Naive thymus-derived CD4-positive, alpha-beta T cell (primary cell): ENCODE measurements around the gene FOXS1. TPM values are rescaled to one million over a fixed set of nuclear protein-coding genes. Genes with fewer than 3 reads are reported as not detected.
"Not testable (repeated sequence)": the region's sequence is repeated elsewhere in the genome, so short reads cannot be mapped to it uniquely, and the experiment has no call there.

Experiments used
- ATAC-seq: fragments of 150-1000 bp; cut with Tn5 transposase; 2 replicates; pipeline ENCODE4 v1.10.0; 2021; ENCODE audit warnings: mild to moderate bottlenecking, moderate library complexity
- CTCF ChIA-PET: fragments of 350-600 bp; sonication (Branson Sonifier 250); formaldehyde crosslinking; loops from one replicate; lab custom pipeline; 2021; ENCODE audit warnings: antibody characterized with exemption; lab: Charles Lee
- POLR2A ChIA-PET: fragments of 350-600 bp; sonication (Branson Sonifier 250); formaldehyde crosslinking; loops from one replicate; lab custom pipeline; 2021; ENCODE audit warnings: antibody characterized with exemption, inconsistent platforms; lab: Charles Lee
- DNase-seq, 9 donors: peaks; one replicate each; pipeline versions ENCODE4 v3.0.0 to v3.0.0-alpha.2; 2020 to 2022; ENCODE audit warnings: mixed read lengths in 1 of 9
- H3K27ac ChIP-seq: one replicate; pipeline ENCODE4 v1.7.0; 2013; ENCODE audit warnings: mild to moderate bottlenecking, low read depth, low read length, moderate library complexity
- H3K27me3 ChIP-seq, 2 donors: one replicate each; pipeline ENCODE4 v1.7.0; 2013; ENCODE audit warnings: low read length in 2 of 2, mild to moderate bottlenecking in 2 of 2, moderate library complexity in 2 of 2; ENCODE audit not compliant: control insufficient read depth in 2 of 2, insufficient read depth in 2 of 2
- H3K36me3 ChIP-seq, 3 experiments: 1 replicate in 2 of 3; 2 replicates in 1 of 3; pipeline ENCODE4 v1.7.0; 2013; ENCODE audit warnings: low read length in 3 of 3, mild to moderate bottlenecking in 3 of 3, moderate library complexity in 1 of 3; ENCODE audit not compliant: insufficient read depth in 3 of 3, control insufficient read depth in 2 of 3
- H3K4me1 ChIP-seq, 2 donors: one replicate each; pipeline ENCODE4 v1.7.0; 2013; ENCODE audit warnings: low read length in 2 of 2, mild to moderate bottlenecking in 2 of 2, moderate library complexity in 1 of 2; ENCODE audit not compliant: control insufficient read depth in 2 of 2, insufficient read depth in 2 of 2
- H3K4me3 ChIP-seq: 2 replicates; pipeline ENCODE4 v1.7.0; 2013; ENCODE audit warnings: mild to moderate bottlenecking, low read length
- H3K9me3 ChIP-seq, 3 experiments: 1 replicate in 2 of 3; 2 replicates in 1 of 3; pipeline ENCODE4 v1.7.0; 2013; ENCODE audit warnings: low read length in 3 of 3; ENCODE audit not compliant: control insufficient read depth in 2 of 3
- H3K27ac Mint-ChIP-seq, 9 donors: one replicate each; pipeline ENCODE4 v1.8.0; 2020 to 2022; ENCODE audit warnings: mixed read lengths in 9 of 9, mild to moderate bottlenecking in 8 of 9, moderate library complexity in 5 of 9, inconsistent platforms in 2 of 9
- H3K27me3 Mint-ChIP-seq, 5 donors: one replicate each; pipeline ENCODE4 v1.8.0; 2021 to 2022; ENCODE audit warnings: mixed read lengths in 5 of 5, mild to moderate bottlenecking in 1 of 5
- H3K36me3 Mint-ChIP-seq, 5 donors: one replicate each; pipeline ENCODE4 v1.8.0; 2020 to 2022; ENCODE audit warnings: mixed read lengths in 5 of 5, mild to moderate bottlenecking in 3 of 5, inconsistent platforms in 1 of 5
- H3K4me1 Mint-ChIP-seq, 7 donors: one replicate each; pipeline ENCODE4 v1.8.0; 2020 to 2022; ENCODE audit warnings: mixed read lengths in 7 of 7, mild to moderate bottlenecking in 3 of 7, inconsistent platforms in 1 of 7
- H3K4me3 Mint-ChIP-seq, 10 donors: one replicate each; pipeline ENCODE4 v1.8.0; 2020 to 2022; ENCODE audit warnings: mild to moderate bottlenecking in 10 of 10, mixed read lengths in 10 of 10, moderate library complexity in 6 of 10, inconsistent platforms in 2 of 10
- H3K9me3 Mint-ChIP-seq, 11 donors: one replicate each; pipeline ENCODE4 v1.8.0; 2020 to 2022; ENCODE audit warnings: mixed read lengths in 11 of 11, mild to moderate bottlenecking in 4 of 11, inconsistent platforms in 1 of 11, moderate library complexity in 1 of 11
- intact Hi-C, 2 donors: fragments of 100-400 bp; cut with micrococcal nuclease; formaldehyde crosslinking; loops; one replicate each; pipeline ENCODE4 v1.15.1; 2023
- polyA plus RNA-seq, 2 donors: library from polyadenylated mRNA; unstranded; fragments of 300-500 nt; fragmentation: Illumina TruSeq; gene quantifications; one replicate each; pipeline ENCODE4 v1.2.3, GENCODE V29; 2021
- total RNA-seq, 6 experiments: library from RNA in 5 of 6; stranded (reverse) in 5 of 6; gene quantifications; 1 replicate in 5 of 6; 2 replicates in 1 of 6; pipeline ENCODE4 v1.2.3 and lab custom pipeline; 2021 to 2026

FOXS1 gene
- total and polyA plus RNA-seq, 7 experiments from 2014 or later: not detected

DNA sequence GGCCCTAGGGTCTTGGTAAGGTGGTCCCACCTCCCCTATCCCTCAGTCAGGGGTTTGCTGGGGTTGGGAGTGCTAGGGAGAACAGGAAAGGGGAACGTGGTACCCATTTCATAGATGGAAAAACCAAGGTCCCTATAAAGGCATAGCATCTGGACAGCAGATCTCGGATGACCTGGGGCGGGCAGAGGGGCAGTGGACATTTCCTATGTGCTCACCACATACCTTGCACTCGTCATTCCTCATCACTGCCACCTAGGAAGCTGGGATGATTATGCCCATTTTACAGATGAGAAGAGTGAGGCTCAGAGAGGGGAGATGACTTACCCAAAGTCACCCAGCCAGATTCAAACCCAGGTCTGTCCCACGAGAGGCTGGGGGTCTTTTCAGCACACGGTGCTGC is 14.2 kb downstream of the FOXS1 start:
- ChIA-PET POLR2A (no interaction called here), CTCF (no interaction called here)
- Histone ChIP-seq H3K4me3 (no peak overlapping the region), H3K4me1 (no peaks in the 10 kb centered on the region), H3K36me3 (no peaks in the 10 kb centered on the region), H3K27ac (no peak overlapping the region), H3K9me3 (no peaks in the 10 kb centered on the region), H3K27me3 (no peaks in the 10 kb centered on the region)
- H3K27ac Mint-ChIP-seq: no peak overlapping the region
- no peak overlapping the region for H3K4me3 Mint-ChIP-seq
- peaks cover 0 to 5% (median 0%) of the 10 kb centered on the region in 7 donors for H3K4me1 Mint-ChIP-seq
- no peak for DNase-seq
- no peak for ATAC-seq
- peaks cover 0 to 4% (median 0%) of the 10 kb centered on the region in 5 donors for H3K27me3 Mint-ChIP-seq
- H3K36me3 Mint-ChIP-seq: no peaks in the 10 kb centered on the region
- H3K9me3 Mint-ChIP-seq: no peaks in the 10 kb centered on the region
- intact Hi-C loops: no loop called here

DNA sequence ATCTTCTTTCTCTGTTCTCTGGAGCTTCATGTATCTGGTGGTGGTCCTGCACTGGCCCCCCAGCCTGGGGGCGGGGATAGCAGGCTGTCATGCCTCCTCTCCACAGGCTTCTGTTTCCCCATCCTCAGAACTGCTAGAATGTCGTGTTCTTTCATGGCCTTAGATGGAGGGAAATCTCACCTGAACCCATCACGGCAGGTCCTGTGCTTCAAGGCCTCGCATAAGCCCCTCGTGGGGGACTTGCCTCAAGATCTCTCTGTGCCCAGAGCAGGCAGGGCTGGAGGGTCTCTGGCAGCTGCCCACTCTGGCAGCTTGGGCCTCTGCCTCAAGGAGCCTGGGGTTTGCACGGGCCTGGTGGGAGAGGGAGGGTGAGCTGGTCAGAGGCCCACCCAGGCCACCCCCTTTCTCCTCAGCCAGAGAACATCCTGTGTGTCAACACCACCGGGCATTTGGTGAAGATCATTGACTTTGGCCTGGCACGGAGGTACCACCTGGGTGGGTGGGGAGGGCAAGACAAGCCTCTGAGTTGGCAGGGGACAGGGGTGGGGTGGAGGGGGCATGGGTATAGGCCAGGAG is 14.9 kb downstream of the FOXS1 start:
- CTCF ChIA-PET: no interaction called here

DNA sequence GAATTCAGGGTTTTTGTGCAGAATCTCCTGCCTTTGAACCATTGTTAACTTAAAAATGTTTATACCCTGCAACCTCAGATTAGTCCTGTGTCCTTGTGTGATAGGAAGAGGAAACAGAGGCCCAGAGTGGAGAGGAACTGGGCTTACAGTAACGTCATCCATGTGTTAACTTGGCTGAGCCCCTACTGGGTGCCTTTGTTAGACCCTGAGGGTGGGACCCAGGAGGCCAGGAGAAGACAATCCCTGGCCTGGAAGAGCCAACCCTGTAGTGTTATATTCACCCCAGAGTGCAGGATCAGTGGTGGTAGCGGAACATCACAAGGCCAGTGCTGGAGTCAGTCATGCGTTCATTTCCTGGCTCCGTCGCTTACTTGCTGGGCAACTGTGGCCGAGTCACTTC is 15.7 kb downstream of the FOXS1 start:
- intact Hi-C loops: no loop called here
- DNase-seq (no peak), ATAC-seq (no peak)
- POLR2A ChIA-PET: no interaction called here
- H3K4me1 Mint-ChIP-seq: peaks cover 0 to 4% (median 0%) of the 10 kb centered on the region in 7 donors
- Histone ChIP-seq H3K36me3 (no peaks in the 10 kb centered on the region), H3K27me3 (no peaks in the 10 kb centered on the region), H3K27ac (no peak overlapping the region), H3K4me3 (no peak overlapping the region), H3K4me1 (no peaks in the 10 kb centered on the region), H3K9me3 (no peaks in the 10 kb centered on the region)
- CTCF ChIA-PET: no interaction called here
- no peaks in the 10 kb centered on the region for H3K36me3 Mint-ChIP-seq
- H3K4me3 Mint-ChIP-seq: no peak overlapping the region
- H3K9me3 Mint-ChIP-seq: no peaks in the 10 kb centered on the region
- H3K27me3 Mint-ChIP-seq: peaks cover 0 to 4% (median 0%) of the 10 kb centered on the region in 5 donors
- H3K27ac Mint-ChIP-seq: no peak overlapping the region

More for the DNA sequence above, 14.9 kb downstream of the FOXS1 start:
- H3K36me3 Mint-ChIP-seq: no peaks in the 10 kb centered on the region
- no peak for ATAC-seq
- no peaks in the 10 kb centered on the region for H3K9me3 Mint-ChIP-seq
- POLR2A ChIA-PET: no interaction called here
- H3K4me1 Mint-ChIP-seq: peaks cover 0 to 4% (median 0%) of the 10 kb centered on the region in 7 donors
- Histone ChIP-seq H3K9me3 (no peaks in the 10 kb centered on the region), H3K4me1 (no peaks in the 10 kb centered on the region), H3K4me3 (no peak overlapping the region), H3K27ac (no peak overlapping the region), H3K36me3 (no peaks in the 10 kb centered on the region), H3K27me3 (no peaks in the 10 kb centered on the region)
- H3K27ac Mint-ChIP-seq: no peak overlapping the region
- no peak overlapping the region for H3K4me3 Mint-ChIP-seq
- intact Hi-C loops: no loop called here
- H3K27me3 Mint-ChIP-seq: peaks cover 0 to 4% (median 0%) of the 10 kb centered on the region in 5 donors
- DNase-seq: no peak

DNA sequence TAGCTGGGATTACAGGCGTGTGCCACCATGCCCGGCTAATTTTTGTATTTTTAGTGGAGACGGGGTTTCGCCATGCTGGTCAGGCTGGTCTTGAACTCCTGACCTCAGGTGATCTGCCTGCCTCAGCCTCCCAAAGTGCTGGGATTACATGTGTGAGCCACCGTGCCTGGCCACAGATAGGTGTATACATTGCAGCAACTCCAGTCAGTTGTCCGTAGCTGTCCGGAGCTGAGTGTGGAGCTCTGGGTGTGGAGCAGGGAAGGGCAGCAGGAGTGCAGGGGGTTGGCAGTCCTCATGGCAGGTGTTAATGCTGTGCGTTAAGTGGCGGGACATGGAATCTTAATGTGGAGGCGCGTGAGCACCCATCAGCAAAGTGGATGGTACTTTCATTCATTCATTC is 17.4 kb downstream of the FOXS1 start:
- H3K27me3 Mint-ChIP-seq, ATAC-seq, H3K27ac Mint-ChIP-seq, H3K4me1 ChIP-seq, H3K4me1 Mint-ChIP-seq, H3K27me3 ChIP-seq, CTCF ChIA-PET, POLR2A ChIA-PET, DNase-seq, H3K27ac ChIP-seq, H3K36me3 Mint-ChIP-seq, H3K9me3 ChIP-seq, H3K4me3 Mint-ChIP-seq, intact Hi-C loops, H3K36me3 ChIP-seq, H3K4me3 ChIP-seq, H3K9me3 Mint-ChIP-seq: not testable (repeated sequence)

DNA sequence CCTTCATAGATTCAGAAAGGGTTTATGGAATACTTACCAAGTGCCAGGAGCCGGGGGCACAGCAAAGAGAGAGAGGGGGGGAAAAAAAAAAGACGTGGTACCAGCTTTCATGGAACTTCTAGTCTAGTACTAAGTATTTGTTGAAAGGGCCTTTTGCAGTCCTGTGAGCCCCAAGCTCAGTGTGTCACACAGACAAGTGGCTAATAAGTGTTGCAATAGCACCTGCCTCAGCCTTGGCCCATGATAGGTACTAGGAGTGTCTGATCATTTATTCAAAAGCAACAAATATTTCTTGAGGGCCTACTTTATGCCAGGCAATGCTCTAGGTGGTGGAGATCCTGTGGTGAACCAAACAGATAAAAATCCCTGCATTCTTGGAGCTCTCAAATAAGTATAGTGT is 18.3 kb downstream of the FOXS1 start:
- Mint-ChIP-seq H3K27ac (no peak overlapping the region), H3K4me1 (peaks cover 0 to 9% (median 0%) of the 10 kb centered on the region in 7 donors), H3K27me3 (peaks cover 0 to 3% (median 0%) of the 10 kb centered on the region in 5 donors), H3K36me3 (no peaks in the 10 kb centered on the region), H3K9me3 (no peaks in the 10 kb centered on the region), H3K4me3 (no peak overlapping the region)
- Histone ChIP-seq H3K4me3 (no peak overlapping the region), H3K9me3 (no peaks in the 10 kb centered on the region), H3K27me3 (no peaks in the 10 kb centered on the region), H3K36me3 (no peaks in the 10 kb centered on the region), H3K27ac (no peak overlapping the region), H3K4me1 (peaks cover 0 to 4% of the 10 kb centered on the region in 2 donors)
- ChIA-PET POLR2A (no interaction called here), CTCF (no interaction called here)
- intact Hi-C loops: no loop called here
- DNase-seq (no peak), ATAC-seq (no peak)

DNA sequence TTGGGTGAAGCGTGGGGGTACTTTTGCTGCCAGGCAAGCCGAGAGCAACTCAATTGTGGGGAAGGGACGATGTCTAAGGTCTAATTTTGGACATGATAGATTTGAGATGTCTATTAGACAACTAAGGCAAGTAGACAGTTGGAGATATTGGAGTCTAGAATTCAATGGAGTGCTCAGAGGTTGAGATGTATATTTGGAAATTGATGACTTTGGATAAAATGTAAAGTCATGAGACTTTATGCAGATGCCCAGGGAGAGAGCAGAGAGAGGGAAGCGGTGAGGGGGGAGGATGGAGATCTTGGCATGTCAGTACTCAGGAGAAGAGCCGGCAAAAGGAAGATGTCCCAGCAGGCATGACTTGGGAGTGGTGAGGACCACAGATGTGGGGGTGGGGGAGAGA is 19.3 kb downstream of the FOXS1 start:
- H3K27ac Mint-ChIP-seq: no peak overlapping the region
- ATAC-seq (no peak), DNase-seq (no peak)
- intact Hi-C loops: no loop called here
- peaks cover 0 to 4% (median 0%) of the 10 kb centered on the region in 5 donors for H3K27me3 Mint-ChIP-seq
- ChIA-PET CTCF (no interaction called here), POLR2A (no interaction called here)
- Histone ChIP-seq H3K27me3 (no peaks in the 10 kb centered on the region), H3K4me1 (peaks cover 0 to 4% of the 10 kb centered on the region in 2 donors), H3K36me3 (no peaks in the 10 kb centered on the region), H3K27ac (no peak overlapping the region), H3K4me3 (no peak overlapping the region), H3K9me3 (no peaks in the 10 kb centered on the region)
- no peaks in the 10 kb centered on the region for H3K9me3 Mint-ChIP-seq
- H3K4me3 Mint-ChIP-seq: no peak overlapping the region
- peaks cover 0 to 9% (median 0%) of the 10 kb centered on the region in 7 donors for H3K4me1 Mint-ChIP-seq
- no peaks in the 10 kb centered on the region for H3K36me3 Mint-ChIP-seq
